Measurements from ENCODE around the gene PRKG1.
"Not testable (repeated sequence)": the region's sequence is repeated elsewhere in the genome, so short reads cannot be mapped to it uniquely, and the experiment has no call there.

The PRKG1 gene

DNA sequence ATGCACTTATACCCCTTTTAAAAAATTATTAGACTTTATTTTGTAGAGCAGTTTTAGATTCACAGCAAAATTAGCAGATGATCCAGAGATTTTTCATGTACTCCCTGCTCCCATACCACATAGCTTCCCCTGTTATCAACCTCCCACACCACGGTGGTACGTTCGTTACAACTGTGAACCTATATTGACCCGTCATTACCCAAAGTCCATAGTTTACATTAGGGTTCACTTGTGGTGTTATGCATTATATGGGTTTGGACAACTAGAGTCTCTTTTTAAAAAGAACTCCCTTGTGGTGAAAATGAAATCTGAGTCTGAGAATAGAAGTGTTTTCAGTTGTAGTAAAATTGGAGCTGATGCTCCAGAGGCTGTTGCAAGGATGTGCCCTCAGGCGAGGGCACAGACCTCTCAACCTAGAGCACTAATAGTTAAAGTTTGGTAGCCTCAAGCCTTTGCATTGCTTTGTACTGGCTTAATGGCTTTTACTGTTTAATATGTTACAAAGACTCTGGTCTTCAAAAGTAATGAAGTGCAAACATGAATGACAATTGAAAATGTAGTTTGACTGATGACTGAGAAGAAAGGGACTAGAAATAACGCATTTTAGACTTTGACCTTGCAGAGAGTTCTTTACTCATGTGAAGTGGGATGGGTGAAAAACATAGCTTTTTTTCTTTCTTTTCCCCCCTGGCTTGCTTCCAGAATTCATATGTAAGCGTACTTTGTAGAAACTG, 655.7 kb downstream of the PRKG1 start:
- DNase-seq: no peak

DNA sequence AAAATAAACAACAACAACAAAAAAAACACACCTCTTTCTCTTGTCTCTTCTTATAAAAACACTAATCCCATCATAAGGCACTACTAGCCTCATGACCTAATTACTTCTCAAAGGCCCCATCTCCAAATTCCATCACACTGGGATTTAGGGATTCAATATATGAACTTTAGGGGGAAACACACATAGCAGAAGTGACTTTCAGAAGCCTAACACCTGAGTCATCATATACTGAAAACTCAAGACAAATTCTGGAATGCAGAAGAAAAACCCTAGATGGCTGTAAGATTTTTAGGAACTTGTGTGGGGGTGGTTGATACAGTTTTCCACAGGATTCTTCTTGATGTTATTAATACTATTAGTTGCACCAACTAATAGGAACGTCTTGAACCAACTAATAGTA, 658.8 kb downstream of the PRKG1 start:
- DNase-seq: no peak

DNA sequence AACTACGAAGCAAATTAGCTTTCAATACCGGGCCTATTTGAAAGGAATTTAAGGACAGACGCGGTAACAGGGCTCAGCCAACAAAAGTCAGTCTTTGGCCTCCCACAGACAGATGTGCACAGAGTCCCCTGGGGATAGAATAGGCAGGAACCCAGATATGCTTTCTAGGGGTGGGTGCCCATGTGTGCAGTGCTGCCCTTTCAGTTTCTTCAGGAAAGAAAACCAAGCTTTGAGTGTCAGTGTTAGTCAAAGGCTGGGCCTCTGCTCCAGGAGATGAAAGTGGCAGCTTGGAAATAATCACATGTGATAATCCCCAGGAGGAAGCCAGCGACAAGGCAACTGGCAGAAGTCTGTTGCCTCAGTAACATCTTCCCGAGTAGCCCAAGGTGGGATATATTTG, 668.9 kb downstream of the PRKG1 start:
- DNase-seq: no peak

DNA sequence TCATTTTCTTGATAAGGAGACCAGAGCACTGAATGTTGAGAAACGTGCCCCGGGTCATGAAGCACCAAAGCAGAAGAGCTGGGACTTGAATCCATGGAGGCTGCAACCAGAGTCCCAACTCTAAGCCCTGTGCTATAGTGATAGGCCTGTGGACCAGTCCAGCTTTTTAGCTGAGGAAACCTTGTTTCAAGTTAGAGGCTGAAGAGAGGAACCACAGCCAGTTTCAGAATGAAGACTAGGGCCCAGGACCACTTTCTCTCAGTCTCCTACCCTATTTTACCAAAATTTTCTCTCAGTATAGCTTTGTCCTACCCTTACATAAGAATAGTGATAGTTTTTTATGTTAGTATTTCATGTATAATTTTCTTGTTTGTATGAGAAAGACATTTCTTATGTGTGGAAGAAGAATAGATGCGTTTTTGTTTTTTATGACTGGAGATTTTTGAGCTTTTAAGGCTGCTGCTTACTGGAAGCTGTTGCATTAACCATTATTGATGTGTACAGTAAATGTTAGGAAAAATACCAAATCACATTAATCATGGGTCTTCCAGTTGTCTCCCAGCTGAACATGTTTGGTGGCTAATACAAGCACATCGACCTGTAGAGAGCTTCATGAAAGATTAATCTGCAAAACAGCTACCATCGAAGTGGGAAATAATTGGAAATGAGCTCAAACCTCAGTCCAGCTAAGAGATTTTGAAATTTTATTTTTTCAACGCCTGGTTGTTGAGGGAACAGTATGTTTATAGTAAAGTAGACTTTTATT, 670.1 kb downstream of the PRKG1 start:
- no peak for DNase-seq

DNA sequence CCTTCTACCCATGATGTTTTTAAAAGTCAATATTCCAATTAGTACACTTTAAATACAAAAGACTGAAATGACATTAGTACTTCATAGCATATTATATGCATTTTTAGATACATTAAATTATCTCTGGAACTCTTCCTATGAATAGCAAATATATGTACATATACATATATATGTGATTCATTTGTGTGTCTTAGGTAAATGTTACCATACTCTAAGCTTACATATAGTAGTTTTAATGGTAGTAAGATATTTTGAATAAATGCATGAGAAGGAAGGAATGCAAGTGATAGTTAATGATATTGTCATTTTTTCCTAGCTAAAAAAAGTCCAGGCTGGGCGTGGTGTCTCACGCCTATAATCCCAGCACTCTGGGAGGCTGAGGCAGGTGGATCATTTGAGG, 671.1 kb downstream of the PRKG1 start:
- DNase-seq: no peak

DNA sequence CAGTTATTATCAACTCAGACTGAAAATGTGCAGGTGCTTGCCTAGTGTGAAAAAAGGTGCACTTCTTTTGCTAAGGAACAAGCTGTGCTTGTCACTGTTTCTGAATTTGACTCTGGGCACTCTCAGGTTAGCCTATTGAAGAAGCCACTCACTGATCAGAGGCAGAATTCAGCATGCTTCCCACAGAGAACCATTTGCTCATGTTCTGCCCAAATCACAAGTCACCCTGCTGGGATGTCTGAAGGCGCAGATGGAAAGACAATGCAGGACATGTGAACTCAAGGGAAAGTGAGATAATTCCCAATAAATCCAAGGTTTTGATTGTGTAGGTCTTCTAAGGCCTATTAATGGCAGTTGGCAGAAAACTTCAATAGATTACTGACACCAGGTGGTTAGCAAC, 672.9 kb downstream of the PRKG1 start:
- no peak for DNase-seq

DNA sequence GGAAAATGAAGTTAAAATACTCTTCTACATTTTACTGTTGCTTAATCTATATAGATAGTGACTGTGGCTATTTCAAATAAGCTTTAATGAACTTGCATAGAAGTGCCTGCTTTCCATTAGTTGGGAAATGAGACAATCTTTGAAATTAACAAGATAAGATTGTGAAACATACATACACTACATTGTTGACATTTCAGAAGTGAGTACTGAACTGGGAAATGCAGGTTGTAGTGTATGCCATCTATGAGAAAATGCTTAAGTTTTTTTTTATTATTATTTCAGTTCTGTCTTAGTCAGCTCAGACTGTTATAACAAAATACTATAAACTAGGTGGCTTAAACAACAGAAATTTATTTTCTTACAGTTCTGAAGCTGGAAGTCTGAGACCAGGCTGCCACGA, 674.7 kb downstream of the PRKG1 start:
- no peak for DNase-seq

DNA sequence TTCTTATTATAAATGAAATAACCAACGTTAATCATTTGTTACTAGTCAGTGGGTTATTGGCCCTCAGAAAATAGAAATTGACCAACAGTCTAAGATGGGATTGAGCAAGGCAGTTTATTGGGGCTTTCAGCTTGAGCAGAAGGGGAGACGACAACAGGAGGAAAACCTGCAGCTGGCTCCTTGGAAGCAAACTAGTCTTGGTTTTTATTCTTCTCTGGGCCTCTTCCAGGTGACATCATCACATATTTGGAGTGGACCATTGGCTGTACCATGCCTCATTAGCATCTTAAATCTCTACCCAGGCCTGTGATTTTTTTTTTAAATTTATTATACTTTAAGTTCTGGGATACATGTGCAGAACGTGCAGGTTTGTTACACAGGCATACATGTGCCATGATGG, 684.1 kb downstream of the PRKG1 start:
- no peak for DNase-seq

DNA sequence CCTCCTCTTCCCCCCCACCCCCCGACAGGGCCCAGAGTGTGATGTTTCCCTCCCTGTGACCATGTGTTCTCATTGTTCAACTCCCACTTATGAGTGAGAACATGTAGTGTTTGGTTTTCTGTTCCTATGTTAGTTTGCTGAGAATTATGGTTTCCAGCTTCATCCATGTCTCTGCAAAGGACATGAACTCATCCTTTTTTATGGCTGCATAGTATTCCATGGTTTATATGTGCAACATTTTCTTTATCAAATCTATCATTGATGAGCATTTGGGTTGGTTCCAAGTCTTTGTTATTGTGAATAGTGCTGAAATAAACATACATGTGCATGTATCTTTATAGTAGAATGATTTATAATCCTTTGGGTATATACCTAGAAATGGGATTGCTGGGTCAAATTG, 684.6 kb downstream of the PRKG1 start:
- DNase-seq: not testable (repeated sequence)

DNA sequence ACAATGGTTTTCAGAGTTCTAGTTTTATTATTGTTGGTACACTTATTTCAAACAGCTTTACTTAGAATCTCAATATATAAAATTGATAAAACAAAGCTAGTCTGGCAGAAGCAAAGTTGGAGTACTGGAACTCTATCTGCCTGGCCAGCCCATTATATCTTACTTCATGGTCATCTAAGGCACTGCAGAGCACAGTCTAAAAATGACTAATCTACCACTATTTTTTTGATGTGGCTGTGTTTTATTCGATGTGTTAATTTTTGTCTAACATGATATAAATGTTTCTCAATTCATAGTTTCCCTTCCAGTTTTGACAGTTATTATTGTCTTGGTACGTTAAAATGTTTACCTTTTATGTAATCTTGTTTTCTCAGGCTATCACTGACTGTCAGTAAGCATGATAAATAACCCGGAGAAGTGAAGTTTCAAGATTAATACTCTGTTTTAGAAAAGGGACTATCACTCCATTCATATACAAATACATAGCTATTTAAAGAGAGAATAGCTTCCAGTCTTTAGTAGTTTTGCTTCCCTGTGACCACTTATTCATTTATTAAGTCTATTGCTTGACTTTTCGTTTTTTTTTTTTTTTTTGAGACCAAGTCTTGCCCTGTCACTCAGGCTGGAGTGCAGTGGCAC, 685.7 kb downstream of the PRKG1 start:
- DNase-seq: no peak

DNA sequence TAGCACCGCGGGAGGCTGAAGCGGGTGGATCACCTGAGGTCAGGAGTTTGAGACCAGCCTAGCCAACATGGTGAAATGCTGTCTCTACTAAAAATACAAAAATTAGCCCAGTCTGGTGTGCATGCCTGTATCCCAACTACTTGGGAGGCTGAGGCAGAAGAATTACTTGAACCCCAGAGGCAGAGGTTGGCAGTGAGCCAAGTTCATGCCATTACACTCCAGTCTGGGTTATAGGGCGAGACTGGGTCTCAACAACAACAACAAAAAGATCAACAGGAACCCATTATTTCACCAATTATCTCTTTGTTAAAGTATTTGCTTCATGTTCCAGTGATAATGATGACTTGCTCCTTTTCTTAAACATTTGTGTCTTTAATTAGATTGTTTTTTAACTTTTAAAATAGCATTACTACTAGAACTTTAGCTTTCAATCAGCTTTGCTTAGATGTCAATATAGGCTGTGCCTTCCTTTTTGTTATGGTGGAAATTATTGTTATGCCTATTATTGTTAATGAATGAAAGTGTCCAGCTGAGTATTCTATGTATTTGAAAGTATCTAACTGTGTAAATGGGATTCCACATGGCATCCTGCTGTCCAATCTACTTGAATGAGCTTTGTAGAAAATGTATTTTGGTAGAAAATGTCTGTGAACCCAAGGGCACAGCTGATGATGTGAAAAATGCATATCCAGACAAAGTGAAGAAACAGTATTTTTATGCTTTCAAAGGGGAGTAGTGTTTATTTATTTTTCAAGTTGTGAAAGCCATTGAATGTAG, 686.8 kb downstream of the PRKG1 start:
- no peak for DNase-seq

DNA sequence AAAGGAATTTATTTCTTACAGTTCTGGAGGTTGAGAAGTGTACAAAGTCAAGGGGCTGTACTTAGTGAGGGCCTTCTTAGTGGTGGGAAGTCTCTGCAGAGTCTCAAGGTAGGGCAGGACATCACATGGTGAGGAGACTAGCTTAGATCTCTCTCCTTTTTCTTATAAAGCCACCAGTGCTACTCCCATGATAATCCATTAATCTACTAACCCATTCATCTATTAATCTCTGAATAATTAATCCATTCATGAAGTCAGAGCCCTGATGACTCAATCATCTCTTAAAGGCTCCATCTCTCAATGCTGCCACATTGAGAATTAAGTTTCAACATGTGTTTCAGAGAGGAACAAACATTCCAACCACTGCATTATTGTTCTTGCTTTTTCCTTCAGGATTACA, 689.5 kb downstream of the PRKG1 start:
- DNase-seq: no peak

DNA sequence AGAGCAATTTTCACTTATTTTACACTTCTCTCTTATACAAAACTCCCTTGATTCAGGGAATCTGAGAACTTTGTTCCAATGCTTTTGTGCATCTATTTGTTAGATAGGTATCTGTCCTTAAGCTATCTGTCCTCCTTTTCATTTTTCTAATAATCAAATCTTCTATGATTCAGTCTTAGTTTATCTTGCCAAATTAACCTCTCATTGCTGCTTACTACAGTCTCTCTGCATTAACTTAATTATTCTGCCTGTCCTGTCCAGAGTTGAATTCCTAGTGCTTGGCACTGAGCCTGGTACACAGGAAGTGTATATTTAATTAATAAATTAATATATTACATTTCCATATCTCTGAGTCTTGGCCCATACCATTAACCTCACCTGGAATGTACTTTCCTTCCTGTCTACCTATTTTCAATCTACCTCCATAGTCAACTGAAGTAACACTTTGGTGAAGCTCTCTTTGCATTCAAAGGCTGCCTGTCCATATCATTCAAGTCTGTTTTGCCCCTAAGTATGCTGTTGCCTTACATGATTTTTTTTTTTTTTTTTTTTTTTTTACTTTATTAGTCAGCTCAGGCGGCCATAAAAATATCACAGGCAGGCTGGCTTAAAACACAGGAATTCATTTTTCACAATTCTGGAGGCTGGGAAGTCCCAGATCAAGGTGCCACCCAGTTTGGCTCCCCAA, 691.1 kb downstream of the PRKG1 start:
- no peak for DNase-seq

DNA sequence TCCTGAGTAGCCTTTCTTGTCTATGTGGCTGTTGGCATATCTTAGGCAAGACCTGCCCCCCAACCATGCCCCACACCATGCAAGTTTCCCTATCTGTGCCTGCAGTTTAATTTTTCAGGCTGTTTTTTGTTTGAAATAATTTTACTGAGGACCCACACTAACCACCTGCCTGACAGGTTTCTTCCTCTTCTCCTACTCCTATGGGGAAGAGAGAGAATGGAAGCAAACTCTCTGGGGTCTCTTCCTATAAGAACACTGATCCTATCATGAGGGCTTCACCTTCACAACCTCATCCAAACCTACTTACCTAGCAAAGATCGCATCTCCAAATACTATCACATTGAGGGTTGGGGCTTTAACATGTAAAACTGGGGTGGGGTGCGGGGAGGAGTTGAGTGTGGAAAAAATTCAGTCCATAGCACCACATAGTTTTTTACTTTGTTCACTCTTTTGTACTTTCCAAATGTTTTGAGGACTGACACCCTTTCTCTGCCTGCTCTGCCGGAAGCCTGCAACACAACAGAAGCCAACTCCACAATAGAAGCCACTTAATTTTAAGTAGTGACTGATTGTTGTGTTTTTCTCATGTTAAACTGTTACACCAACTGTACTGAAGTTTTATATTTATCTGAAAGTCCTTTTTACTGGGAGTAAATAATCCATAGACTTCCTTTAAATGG, 692.3 kb downstream of the PRKG1 start:
- no peak for DNase-seq

DNA sequence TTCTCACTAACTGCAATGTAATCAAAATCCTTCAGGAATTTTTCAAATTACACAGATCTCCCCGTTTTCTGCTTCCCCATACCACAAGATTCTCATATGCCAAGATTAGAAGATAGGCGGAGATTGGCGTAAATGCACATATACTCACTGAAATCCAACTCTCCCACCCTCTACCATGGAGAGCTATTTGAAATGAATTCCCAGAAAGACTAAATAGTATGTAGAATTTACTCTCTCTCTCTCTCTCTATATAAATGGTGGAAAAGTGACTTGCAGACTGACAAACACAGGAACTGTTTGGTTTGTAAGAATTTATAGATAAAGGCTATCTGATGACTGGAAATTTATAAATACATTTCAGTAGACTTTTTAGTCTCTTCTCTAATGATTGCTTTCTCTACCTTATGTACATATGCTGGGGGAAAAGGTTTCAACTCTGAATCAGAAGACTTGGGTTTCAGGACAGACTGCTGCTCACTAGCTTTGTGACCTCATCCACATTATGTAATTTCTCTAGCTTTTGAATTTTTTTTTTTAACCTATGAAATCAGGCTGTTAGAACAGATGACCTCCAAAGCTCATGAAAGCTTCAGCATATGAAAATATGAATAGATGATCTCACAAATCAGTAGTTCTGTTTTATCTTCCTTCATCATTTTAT, 692.9 kb downstream of the PRKG1 start:
- DNase-seq: no peak

DNA sequence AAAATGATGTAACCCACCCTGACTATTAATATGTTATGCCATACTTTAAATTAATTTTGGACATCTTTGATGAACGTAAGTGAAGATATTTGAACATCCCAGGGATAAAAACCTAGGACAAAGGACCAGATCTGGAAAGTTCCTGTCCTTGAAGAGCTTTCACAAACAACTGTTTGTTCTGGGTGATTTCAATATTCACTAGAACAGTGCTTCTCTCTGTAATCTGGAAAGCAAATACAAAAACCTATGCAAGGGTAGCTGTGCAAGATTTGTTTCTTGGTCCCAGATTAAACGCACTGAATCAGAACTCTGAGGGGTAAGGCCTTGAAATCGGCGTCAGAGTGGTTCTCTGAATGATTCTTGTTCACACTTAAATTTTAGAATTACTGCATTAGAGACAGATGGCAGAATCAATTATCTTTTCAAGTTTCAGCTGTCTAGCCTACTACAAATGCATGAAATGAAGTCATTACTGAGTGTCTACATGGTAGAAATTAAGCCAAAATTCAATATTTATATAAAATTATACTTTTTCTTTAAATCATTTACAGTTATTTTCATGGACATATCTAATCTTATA, 694.7 kb downstream of the PRKG1 start:
- DNase-seq: no peak

DNA sequence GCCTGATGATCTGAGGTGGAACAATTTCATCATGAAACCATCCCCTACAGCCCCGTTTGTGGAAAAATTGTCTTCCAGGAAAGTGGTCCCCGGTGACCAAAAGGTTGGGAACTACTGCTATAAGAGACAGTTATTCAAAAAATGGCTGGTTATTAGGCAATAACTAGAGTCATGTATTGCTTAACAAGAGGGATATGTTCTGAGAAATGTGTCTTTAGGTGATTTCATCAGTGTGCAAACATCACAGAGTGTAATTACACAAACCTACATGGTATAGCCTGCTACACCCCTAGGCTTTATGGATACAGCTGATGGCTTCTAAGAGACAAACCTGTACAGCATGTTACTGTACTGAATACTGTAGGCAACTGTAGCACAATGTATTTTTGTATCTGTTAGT, 696.4 kb downstream of the PRKG1 start:
- no peak for DNase-seq

DNA sequence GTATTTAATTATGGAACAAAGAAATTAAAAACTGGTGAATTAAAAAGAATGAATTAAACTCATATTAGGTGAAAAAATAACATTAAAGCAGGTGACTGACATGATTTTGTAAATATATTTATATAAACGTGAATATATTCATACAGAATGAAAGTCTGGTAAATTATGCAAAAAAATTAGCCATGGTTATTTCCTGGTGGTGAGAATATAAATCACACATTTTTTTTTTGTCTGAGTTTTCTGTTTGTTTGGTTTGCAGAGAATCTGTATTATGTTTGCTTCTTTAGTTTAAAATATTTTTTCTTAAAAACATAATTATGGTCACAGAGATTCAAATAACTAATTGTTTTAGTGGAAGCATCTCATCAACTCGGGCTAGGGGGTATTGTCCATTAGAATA, 698.1 kb downstream of the PRKG1 start:
- DNase-seq: no peak

DNA sequence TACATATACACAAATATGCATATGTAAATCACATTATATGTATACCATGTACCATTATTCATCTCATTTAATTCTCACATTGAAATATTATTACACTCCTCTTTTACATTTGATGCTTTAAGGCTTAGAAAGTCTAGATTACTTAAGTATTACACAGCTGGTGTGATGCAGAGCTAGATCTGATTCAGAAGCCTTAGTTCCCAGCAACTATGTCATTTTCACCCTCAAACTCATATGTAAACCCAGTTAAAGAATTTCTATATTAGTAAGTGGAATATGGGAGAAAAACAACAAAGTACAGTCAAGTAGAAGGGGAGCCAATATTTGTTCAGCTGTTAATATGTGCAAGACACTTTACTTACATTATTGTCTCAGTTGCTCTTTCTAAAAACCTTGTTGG, 699.4 kb downstream of the PRKG1 start:
- DNase-seq: no peak

DNA sequence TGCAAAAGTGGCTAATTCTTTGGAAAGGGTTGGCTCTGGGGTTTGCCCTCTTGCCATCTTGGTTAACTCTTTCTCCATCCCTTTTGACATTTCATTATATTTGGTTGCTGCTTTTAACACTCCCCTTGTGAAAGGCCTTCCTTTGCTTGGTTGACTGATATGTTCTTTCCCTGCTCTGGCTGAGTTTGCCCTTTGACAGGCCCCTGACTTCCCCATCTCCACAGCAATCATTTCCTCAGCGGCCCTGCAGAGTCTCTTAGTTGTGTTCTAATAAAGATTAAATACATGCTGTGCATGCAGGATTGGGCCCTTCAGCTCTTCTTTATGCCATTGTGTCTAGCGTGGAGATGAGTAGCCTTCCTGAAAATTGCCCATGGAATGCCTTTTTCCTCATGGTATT, 709.7 kb downstream of the PRKG1 start:
- no peak for DNase-seq

DNA sequence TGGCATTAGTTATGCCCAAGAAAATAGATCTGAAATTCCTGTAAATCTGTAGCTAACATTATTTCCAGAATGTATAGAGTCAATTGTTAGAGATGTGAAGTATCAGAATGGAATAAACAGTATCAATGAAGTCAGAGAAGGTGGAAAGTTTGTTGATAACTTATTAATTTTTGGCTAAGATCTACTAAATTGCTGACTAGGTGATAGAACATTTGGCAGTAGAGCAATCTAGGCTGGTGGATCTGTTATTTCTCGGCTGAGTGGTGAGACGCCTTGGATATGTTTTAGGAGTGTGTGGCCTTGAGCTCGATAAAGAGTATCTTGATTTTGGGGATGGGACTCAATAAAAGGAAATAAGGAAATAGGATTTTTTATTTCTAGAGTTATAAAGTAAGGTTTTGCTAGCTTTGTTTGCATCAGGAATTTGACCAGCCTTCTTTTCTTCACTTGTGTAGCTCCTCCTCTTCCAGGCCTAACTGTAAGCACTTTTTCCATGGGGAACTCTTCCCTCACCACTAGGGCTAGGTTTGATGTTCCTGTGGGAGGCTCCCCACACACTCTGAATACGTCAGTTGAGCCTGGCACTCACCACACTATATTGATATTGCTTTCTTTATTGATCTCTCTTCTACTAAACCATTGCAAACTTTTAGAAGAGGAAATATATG, 711.9 kb downstream of the PRKG1 start:
- DNase-seq: no peak
